ENCODE results near the gene TEC.

DNA sequence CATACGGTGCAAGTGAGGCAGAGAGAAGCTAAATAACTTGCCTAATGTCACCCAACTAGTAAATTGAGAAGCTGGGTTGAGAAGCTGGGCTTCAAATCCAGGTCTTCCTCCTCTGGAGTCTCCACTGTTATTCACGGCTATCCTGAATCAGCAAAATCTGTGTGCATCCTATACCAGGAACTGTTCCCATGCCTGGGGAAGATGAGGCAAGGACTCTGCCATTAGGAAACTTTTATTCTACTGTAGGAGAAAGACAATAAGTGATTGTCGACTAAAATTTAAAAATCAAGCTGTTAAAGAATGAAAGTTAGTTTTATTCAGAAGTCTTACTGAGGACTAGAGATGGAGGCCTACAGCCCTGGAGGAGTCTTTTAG, 872 bp upstream of the TEC start:
- TF ChIP-seq, protein P1, sequence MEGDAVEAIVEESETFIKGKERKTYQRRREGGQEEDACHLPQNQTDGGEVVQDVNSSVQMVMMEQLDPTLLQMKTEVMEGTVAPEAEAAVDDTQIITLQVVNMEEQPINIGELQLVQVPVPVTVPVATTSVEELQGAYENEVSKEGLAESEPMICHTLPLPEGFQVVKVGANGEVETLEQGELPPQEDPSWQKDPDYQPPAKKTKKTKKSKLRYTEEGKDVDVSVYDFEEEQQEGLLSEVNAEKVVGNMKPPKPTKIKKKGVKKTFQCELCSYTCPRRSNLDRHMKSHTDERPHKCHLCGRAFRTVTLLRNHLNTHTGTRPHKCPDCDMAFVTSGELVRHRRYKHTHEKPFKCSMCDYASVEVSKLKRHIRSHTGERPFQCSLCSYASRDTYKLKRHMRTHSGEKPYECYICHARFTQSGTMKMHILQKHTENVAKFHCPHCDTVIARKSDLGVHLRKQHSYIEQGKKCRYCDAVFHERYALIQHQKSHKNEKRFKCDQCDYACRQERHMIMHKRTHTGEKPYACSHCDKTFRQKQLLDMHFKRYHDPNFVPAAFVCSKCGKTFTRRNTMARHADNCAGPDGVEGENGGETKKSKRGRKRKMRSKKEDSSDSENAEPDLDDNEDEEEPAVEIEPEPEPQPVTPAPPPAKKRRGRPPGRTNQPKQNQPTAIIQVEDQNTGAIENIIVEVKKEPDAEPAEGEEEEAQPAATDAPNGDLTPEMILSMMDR (optimal IDR thresholded peaks at IDR 0.05 in 1 of 3, IDR thresholded peaks at IDR 0.05 in 1 of 3, conservative IDR thresholded peaks at IDR 0.05 in 1 of 3; ENCODE audit: extremely low read depth in 1 of 3, insufficient read depth in 2 of 3, low read length in 3 of 3) = no peak
- TF ChIP-seq EZH2 (IDR thresholded peaks at IDR 0.05; ENCODE audit: low read length) = no peak

Data from keratinocyte (primary cell).